ENCODE results near the gene PSMD8. TPM values are rescaled to one million over a fixed set of nuclear protein-coding genes. Genes with fewer than 3 reads are reported as not detected.

The PSMD8 gene
- total and polyA plus RNA-seq, 2 of the 8 experiments (the other 6 are each of a cell fraction or from before 2014, with no cell fraction given): 170 to 486 TPM

DNA sequence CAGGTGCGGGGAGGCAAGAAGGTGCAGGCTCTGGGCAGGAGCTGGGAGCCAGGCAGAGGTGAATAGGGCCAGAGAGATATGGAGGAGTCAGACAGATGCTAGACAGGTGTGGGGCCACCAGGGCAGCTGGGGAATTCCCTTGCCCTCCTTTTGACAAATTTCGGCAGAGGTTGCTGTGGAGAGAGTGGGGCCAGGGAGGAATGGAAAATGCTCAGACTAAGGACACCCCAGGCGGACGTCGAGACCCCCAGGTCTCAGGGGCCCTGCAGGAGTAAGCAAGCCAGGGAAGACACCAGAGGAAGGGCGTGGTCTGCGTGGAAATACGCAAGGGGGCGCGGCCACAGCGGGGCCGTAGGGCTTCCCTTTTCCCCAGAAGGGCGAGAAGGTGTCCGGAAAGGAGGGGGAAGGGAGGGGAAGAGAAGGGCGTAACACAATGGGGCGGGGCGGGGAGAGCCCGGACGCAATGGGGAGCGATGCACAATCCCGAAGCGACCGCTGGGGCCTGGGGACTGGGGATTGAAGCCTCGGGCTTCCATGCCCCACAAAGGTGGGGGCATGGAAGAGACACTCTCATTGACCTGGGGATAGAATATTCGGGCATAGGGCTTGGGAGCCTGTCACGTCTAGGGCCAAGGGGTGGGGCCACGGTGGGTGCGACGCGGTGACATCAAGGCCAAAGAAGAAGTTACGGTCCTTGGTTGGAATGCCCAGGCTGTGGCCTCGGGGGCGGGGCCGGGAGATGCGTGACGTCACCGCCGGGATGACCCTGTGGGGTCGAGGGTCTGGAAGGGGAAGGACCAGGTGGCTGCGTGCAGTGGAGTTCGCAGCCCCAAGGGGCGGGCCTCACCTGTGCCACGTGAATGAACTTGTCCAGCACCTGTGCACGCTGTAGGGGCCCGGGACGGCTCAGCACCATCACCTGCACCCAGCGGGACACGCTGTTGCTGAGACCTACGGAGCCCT, 43.5 kb downstream of the PSMD8 start (continued):
- no peak for TF ChIP-seq CEBPB (IDR thresholded peaks at IDR 0.05; ENCODE audit: low read depth, low read length)
- 0 out of 2 replicates have a peak, but pooled peaks have one; percentile 11 for TF ChIP-seq SP1 (IDR thresholded peaks at IDR 0.05; ENCODE audit: low read depth, low read length)
- TF ChIP-seq BRCA1 (IDR thresholded peaks at IDR 0.05; ENCODE audit: low read depth, low read length): no peak
- TF ChIP-seq RBBP5 (IDR thresholded peaks at IDR 0.05; ENCODE audit: borderline replicate concordance, low read depth, low read length): peak; percentile 51; the same call in 1 of the 2 replicates
- no peak for TF ChIP-seq CTCF (IDR thresholded peaks at IDR 0.05; ENCODE audit: control extremely low read depth in 1 of 3, insufficient read depth in 1 of 3, low read depth in 1 of 3, low read length in 3 of 3)
- TF ChIP-seq KDM5A (IDR thresholded peaks at IDR 0.05; ENCODE audit: low read length): no peak
- 0 out of 2 replicates have a peak, but pooled peaks have one; percentile 53 for TF ChIP-seq TEAD4 (IDR thresholded peaks at IDR 0.05; ENCODE audit: low read depth, low read length)
- TF ChIP-seq PHF8 (conservative IDR thresholded peaks at IDR 0.05; ENCODE audit: low read depth, low read length): no peak; the same call in 1 of the 2 replicates
- no peak for TF ChIP-seq SIRT6 (IDR thresholded peaks at IDR 0.05; ENCODE audit: low read length)
- no peak; a peak in 1 of 4 replicates for TF ChIP-seq SIN3A (conservative IDR thresholded peaks at IDR 0.05 in 1 of 2, IDR thresholded peaks at IDR 0.05 in 1 of 2; ENCODE audit: low read depth in 1 of 2, low read length in 2 of 2)
- TF ChIP-seq POLR2AphosphoS5 (IDR thresholded peaks at IDR 0.05; ENCODE audit: low read depth, low read length): peak; percentile 48; the same call in 1 of the 2 replicates
- no peak for TF ChIP-seq SP4 (IDR thresholded peaks at IDR 0.05; ENCODE audit: low read length)
- no peak for TF ChIP-seq RXRA (IDR thresholded peaks at IDR 0.05; ENCODE audit: insufficient read depth, low read depth, low read length)
- TF ChIP-seq CTBP2 (IDR thresholded peaks at IDR 0.05; ENCODE audit: borderline replicate concordance, insufficient read depth, insufficient read length, low read length): no peak
- TF ChIP-seq JUN (IDR thresholded peaks at IDR 0.05; ENCODE audit: low read depth, low read length): no peak
- TF ChIP-seq MAFK (IDR thresholded peaks at IDR 0.05; ENCODE audit: low read depth, low read length): no peak
- TF ChIP-seq NANOG (IDR thresholded peaks at IDR 0.05; ENCODE audit: insufficient read depth, low read depth, low read length, poor library complexity, severe bottlenecking): no peak
- TF ChIP-seq, protein P1, sequence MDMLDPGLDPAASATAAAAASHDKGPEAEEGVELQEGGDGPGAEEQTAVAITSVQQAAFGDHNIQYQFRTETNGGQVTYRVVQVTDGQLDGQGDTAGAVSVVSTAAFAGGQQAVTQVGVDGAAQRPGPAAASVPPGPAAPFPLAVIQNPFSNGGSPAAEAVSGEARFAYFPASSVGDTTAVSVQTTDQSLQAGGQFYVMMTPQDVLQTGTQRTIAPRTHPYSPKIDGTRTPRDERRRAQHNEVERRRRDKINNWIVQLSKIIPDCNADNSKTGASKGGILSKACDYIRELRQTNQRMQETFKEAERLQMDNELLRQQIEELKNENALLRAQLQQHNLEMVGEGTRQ (IDR thresholded peaks at IDR 0.05; ENCODE audit: low read length): peak; percentile 18; the same call in 1 of the 2 replicates
- TF ChIP-seq CREB1 (IDR thresholded peaks at IDR 0.05): peak; percentile 91
- TF ChIP-seq ASH2L (IDR thresholded peaks at IDR 0.05; ENCODE audit: low read length): peak; percentile 75

Data from H1 (cell line).